ENCODE data around the gene ENOX1. TPM values are rescaled to one million over a fixed set of nuclear protein-coding genes. Genes with fewer than 3 reads are reported as not detected.
A peak's percentile ranks its signal among the peaks of the same experiment; 100 is the strongest.

Gene ENOX1
- total RNA-seq, 2 donors from 2014 or later: 0.33 TPM; not detected in 1

- no peak for DNase-seq
- no peaks in the 10 kb centered on the region for H3K4me1 ChIP-seq (ENCODE audit: control insufficient read depth, insufficient read depth, low read length)
- peaks cover 4% of the 10 kb centered on the region for H3K27me3 ChIP-seq (ENCODE audit: control insufficient read depth, insufficient read depth, low read length, poor library complexity, severe bottlenecking)
- H3K4me1 Mint-ChIP-seq: peaks cover 11% of the 10 kb centered on the region
- no peak overlapping the region for H3K27ac Mint-ChIP-seq
- no peaks in the 10 kb centered on the region for H3K9me3 ChIP-seq (ENCODE audit: control insufficient read depth, low read length)
- no peak overlapping the region for H3K4me3 ChIP-seq (ENCODE audit: low read length)
- H3K36me3 Mint-ChIP-seq (ENCODE audit: low read depth): no peaks in the 10 kb centered on the region
- 95 to 100% methylated on average over 2 to 5 of the region's 5 CpGs for WGBS, 2 experiments (ENCODE audit: insufficient coverage in 1 of 2, insufficient read length in 1 of 2)
- H3K9ac ChIP-seq (ENCODE audit: extremely low read depth, low read length, poor library complexity, severe bottlenecking): no peak overlapping the region
- H3K27me3 Mint-ChIP-seq (ENCODE audit: insufficient read depth): no peaks in the 10 kb centered on the region
- H3K36me3 ChIP-seq (ENCODE audit: control insufficient read depth, insufficient read depth, low read length): no peaks in the 10 kb centered on the region
- TF ChIP-seq CTCF (conservative IDR thresholded peaks at IDR 0.05): no peak
- H3K4me3 Mint-ChIP-seq: no peak overlapping the region
- H3K9me3 Mint-ChIP-seq: no peaks in the 10 kb centered on the region
- no peak overlapping the region for H3K27ac ChIP-seq (ENCODE audit: low read depth, low read length)
These were observed 353.8 kb downstream of the ENOX1 start for GRCh38 chr13:43432958-43433357.

GRCh38 chr13:43431841-43432240 lies 354.9 kb downstream of the ENOX1 start:
- TF ChIP-seq CTCF (conservative IDR thresholded peaks at IDR 0.05): no peak
- WGBS, 2 experiments (ENCODE audit: insufficient coverage in 1 of 2, insufficient read length in 1 of 2): 93 to 97% methylated on average over 5 to 8 of the region's 8 CpGs
- Histone ChIP-seq H3K4me3 (ENCODE audit: low read length) (no peak overlapping the region), H3K27me3 (ENCODE audit: control insufficient read depth, insufficient read depth, low read length, poor library complexity, severe bottlenecking) (no peaks in the 10 kb centered on the region), H3K27ac (ENCODE audit: low read depth, low read length) (no peak overlapping the region), H3K36me3 (ENCODE audit: control insufficient read depth, insufficient read depth, low read length) (no peaks in the 10 kb centered on the region), H3K9ac (ENCODE audit: extremely low read depth, low read length, poor library complexity, severe bottlenecking) (no peak overlapping the region), H3K4me1 (ENCODE audit: control insufficient read depth, insufficient read depth, low read length) (no peaks in the 10 kb centered on the region), H3K9me3 (ENCODE audit: control insufficient read depth, low read length) (no peaks in the 10 kb centered on the region)
- Mint-ChIP-seq H3K4me3 (no peak overlapping the region), H3K27me3 (ENCODE audit: insufficient read depth) (no peaks in the 10 kb centered on the region), H3K36me3 (ENCODE audit: low read depth) (no peaks in the 10 kb centered on the region), H3K9me3 (no peaks in the 10 kb centered on the region), H3K27ac (no peak overlapping the region), H3K4me1 (peaks cover 11% of the 10 kb centered on the region)
- no peak for DNase-seq

GRCh38 chr13:43431290-43431716 lies 355.5 kb downstream of the ENOX1 start:
- Histone ChIP-seq H3K4me1 (ENCODE audit: control insufficient read depth, insufficient read depth, low read length) (no peaks in the 10 kb centered on the region), H3K4me3 (ENCODE audit: low read length) (no peak overlapping the region), H3K27me3 (ENCODE audit: control insufficient read depth, insufficient read depth, low read length, poor library complexity, severe bottlenecking) (no peaks in the 10 kb centered on the region), H3K27ac (ENCODE audit: low read depth, low read length) (no peak overlapping the region), H3K36me3 (ENCODE audit: control insufficient read depth, insufficient read depth, low read length) (no peaks in the 10 kb centered on the region), H3K9ac (ENCODE audit: extremely low read depth, low read length, poor library complexity, severe bottlenecking) (no peak overlapping the region), H3K9me3 (ENCODE audit: control insufficient read depth, low read length) (no peaks in the 10 kb centered on the region)
- no peak overlapping the region for H3K4me3 Mint-ChIP-seq
- no peaks in the 10 kb centered on the region for H3K27me3 Mint-ChIP-seq (ENCODE audit: insufficient read depth)
- no peaks in the 10 kb centered on the region for H3K36me3 Mint-ChIP-seq (ENCODE audit: low read depth)
- peaks cover 11% of the 10 kb centered on the region for H3K4me1 Mint-ChIP-seq
- no peak for DNase-seq
- 72 to 86% methylated on average over 2 to 3 of the region's 4 CpGs for WGBS, 2 experiments (ENCODE audit: insufficient coverage in 1 of 2, insufficient read length in 1 of 2)
- TF ChIP-seq CTCF (conservative IDR thresholded peaks at IDR 0.05): peak; percentile 43
- H3K27ac Mint-ChIP-seq: no peak overlapping the region
- no peaks in the 10 kb centered on the region for H3K9me3 Mint-ChIP-seq

Measured in endodermal cell (in vitro differentiated cells).